NCI-H446 (cell line): ENCODE results near the gene TEX44.
"Not testable (repeated sequence)": the region's sequence is repeated elsewhere in the genome, so short reads cannot be mapped to it uniquely, and the experiment has no call there.

ENCODE experiments used
- DNase-seq, 2 experiments: peaks; one replicate each; lab custom pipeline; 2025; lab: John Stamatoyannopoulos, UW

The TEX44 gene

DNA sequence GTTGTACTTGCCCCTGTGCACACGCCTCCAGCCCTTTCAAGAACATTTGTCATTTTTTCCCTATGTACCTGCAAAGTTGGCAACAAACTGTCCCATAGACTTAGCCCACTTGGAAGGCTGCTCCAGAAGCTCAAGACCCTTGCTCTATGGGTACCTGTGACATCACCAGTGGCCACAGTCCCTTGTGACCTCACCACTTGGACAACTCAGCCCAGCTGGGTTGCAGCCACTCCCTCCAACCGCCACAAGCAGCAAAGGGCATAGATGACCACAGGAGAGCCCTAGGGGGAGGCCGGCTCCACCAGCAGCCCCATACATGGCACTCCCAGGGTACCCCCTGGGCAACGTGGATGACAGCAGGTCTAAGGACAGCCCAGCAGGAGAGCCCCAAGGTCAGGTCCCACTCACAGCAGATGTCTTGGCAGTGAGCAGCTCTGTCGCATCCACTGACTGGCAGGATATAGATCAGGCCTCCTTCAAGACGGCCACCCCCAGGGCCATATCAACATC, at the start of gene TEX44:
Gene TEX44 (plus strand): TSS at position 229 of the 510 bp plus-strand sequence. CDS start 88 bp downstream, at position 317.
- DNase-seq, result no peak

- DNase-seq, result no peak
Observed at GRCh38 chr2:231545105-231545902, 47.4 kb upstream of the TEX44 start.

DNA sequence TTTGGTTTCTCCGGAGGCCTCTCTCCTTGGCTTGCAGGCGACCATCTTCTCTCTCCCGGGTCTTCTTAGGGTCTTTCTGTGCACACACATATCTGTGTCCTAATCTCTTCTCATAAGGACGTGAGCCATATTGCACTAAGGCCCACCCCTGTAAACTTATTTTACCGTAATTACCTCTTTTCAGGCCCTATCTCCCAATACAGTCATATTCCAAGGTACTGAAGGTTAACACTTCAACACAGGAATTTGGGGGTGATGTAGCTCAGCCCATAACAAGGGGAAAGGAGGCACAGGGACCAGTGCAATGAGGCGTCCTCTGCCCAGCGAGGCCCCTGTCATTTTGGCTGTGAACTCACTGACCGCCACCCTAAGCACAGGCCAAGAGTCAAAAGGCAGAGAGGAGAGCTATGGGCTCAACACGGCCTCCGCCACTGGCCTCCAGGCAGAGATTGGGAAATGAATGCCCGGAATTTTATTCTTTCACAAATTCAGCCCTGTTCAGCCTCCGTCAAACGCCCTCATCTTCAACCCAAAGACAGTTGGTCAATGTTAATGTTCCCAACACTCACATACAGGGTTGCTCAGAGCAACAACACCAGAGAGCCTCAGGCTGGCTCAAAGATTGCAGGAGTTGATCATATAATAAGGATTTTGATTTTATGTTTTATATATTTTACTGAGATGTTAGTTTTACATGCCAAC, 46.5 kb upstream of the TEX44 start:
- DNase-seq, result no peak

DNA sequence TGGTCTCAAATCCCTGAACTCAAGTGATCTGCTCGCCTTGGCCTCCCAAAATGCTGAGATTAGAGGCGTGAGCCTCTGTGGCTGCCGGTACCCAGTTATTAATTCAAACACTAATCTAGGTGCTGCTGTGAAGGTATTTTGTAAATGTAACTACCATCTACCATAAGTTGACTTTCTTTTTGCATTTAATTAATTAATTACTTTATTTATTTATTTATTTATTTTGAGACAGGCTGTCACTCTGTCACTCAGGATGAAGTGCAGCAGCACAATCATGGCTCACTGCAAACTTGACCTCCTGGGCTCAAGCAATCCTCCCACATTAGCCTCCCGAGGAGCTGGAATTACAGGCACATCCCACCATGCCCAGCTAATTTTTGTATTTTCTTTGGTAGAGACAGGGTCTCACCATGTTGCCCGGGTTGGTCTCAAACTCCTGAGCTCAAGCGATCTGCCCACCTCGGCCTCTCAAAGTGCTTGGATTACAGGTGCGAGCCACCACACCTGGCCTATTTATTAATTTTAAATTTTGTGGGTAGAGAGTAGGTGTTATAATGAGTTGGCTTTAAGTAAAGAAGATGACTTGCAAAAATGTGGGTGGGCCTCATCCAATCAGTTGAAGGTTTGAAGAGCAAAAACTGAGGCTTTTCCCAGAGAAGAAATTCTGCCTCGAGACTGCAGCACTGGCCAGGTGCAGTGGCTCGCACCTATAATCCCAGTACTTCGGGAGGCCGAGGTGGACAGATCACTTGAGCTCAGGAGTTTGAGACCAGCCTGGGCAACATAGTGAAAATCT, 45.2 kb upstream of the TEX44 start:
- no peak for DNase-seq

DNA sequence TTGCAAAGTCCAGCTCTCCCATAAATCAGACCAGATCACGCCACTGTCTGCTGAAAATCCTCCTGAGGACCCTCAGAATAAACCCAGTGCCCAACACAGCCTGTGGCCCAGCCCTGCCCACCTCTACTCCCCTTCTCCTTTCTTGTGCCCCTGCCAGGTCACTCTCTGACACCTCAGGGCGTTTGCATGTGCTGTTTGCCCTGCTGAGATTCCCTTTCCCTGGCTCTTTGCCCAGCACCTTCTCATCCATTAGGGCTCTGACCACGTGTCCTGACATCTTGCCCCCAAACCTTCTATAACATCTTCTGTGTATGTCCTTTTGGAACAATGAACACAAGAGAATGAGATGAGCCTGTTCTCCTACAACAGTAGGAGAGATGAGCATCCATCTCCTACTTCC, 43.9 kb upstream of the TEX44 start:
- no peak for DNase-seq

- no peak for DNase-seq
Observed at GRCh38 chr2:231549446-231550239, 43.0 kb upstream of the TEX44 start.

DNA sequence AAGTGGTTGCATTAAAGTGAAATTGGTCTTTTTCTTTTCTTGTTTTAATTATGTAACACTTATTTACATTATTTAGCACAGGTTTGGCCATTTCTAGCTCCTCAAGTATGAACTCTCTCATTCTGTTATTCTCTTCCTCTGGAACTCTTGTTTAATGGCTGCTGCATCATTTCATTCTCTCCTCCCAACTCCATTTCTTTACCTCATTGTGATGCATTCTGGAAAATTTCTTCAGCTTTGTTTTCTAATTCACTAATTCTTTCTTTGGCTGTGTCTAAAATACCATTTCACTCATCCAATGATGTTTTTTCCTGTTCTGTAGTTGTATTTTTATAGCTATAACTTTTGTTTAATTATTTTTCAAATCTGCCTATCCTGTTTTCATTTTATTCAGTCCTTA, 39.9 kb upstream of the TEX44 start:
- no peak for DNase-seq

DNA sequence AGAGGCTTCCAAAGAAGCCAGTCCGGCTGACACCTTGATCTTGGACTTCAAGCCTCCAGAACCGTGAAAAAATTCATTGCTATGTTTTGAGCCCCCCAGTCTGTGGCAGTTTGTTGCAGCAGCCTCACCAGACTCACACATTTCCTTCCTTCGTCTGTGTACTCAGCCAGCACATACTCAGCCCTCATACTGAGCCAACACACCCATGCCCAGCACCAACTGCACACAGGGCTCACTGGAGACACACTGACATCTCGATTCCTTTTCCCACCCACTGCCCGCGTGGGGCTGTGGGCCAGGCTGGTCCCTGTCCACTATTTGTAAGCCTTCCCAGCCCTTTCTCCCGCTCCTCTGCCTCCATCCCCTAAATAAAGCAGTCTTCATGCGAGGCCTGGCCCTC, 38.3 kb upstream of the TEX44 start:
- DNase-seq, result no peak

DNA sequence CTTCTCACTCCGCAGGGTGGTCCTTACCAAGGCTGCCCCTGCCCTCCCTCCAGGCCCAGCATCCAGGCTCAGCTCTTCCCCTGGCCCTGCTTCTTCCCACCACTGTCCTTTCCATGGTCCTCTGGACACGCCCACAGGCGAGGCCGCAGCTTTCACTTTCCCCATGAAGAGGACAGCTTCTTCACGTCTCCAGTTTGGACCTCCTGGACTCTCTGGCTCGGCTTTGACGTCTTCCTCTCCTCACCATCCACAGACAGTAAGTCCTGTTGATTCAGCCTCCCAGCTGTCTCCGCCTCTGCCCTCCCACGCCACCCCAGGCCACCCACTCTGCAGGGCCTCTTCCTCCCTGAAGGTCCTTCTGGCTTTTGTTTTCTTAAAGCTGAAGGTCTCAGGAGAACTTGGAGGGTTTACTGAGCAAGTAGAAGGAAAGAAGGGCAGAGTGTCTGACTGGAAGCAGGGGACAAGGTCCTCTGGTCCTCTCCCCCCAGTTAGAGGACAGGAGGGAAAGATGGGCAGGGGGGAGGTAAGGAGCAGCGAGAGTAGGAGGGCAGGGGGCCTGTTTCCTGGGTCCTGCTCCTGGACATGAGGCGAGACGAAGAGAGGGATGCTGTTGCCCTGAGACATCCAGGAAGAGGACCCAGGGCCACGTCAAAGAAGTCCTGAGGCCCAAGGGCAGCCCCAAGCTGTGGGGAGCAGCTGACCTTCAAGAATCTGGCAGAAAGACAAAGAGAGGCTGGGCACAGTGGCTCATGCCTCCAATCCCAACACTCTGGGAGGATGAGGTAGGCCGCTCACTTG, 37.7 kb upstream of the TEX44 start:
- DNase-seq, result no peak

DNA sequence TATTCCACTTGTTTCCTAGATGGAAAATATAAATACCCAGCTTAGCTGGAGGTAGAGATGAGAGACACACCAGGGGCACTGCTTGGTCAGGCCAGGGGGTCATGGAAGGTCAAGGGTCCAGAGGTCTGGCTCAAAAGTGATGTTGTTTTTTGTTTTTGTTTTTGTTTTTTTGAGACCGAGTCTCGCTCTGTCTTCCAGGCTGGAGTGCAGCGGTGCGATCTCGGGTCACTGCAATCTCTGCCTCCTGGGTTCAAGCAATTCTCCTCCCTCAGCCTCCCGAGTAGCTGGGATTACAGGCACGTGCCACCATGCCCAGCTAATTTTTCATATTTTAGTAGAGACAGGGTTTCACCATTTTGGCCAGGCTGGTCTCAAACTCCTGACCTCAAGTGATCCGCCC, 36.2 kb upstream of the TEX44 start:
- DNase-seq, result not testable (repeated sequence)

GRCh38 chr2:231556981-231557380, 35.7 kb upstream of the TEX44 start:
- no peak for DNase-seq

- DNase-seq, result peak; percentile 40 to 70
Observed at GRCh38 chr2:231557571-231558217, 35.0 kb upstream of the TEX44 start.

DNA sequence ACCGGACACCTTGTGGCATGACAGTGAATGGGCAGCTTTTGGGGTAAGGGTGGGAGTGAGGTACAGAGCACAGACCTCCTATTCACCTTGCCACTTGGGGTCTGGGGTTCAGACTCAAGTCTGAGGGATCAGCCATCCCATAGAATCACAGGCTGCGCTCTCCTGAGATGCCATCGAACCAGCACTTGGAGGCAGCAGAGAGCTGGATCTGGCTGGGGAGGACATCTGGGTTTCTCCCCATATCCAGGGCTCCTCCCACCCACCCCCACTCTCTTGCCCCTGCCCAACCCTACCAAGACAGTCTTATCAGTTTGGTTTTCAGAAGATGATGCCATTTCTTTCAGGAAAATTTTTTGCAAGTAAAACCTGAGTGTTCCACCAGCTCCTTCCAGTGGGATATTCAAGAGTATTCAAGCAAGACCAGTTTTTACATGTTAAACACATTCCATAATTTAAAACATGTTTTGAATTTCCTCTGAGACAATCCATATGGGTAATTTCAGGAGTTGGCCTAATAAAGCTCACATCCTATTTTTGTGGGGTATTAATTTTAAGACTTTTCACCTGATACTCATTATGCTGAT, 29.2 kb upstream of the TEX44 start:
- DNase-seq, result peak; percentile 11 to 27

GRCh38 chr2:231565887-231566594, 26.6 kb upstream of the TEX44 start:
- DNase-seq, result no peak

GRCh38 chr2:231567159-231567558, 25.5 kb upstream of the TEX44 start:
- DNase-seq, result no peak

DNA sequence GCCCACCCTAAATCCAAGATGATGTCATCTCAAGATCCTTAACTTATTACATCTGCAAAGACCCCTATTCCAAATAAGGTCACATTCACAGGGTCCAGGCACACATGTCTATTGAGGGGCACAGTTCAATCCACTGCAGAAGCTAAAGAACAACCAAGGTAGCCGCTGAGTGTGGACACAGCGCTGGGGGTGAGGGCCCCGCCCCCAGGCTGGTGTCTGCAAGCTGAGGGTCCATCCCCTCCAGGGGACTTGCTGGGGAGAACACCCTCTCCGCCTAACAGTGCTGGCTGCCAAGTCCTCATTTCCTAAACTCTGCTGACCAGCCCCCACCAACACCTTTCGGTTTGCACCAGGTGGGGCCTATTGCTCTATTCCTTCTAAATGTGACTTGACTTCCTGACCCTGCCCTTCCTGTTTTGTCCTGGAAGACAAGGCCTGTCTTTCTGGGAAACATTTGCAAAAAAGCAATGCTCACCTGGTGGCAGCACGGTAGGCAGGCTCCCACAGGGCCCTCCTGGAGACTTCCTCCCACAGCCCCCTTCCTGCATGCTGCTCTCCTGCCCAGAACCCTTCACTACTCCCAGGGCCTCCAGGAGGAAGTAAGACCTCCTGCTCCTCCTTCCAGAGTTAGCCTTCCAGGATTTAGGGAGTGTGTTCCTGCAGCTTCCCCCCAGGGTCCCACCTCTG, 24.4 kb upstream of the TEX44 start:
- no peak for DNase-seq

- DNase-seq, result no peak
Observed at GRCh38 chr2:231568785-231569435, 23.8 kb upstream of the TEX44 start.

- DNase-seq, result not testable (repeated sequence)
Observed at GRCh38 chr2:231570915-231571314, 21.7 kb upstream of the TEX44 start.
